Gastroesophageal sphincter (tissue), 4 donors: Measurements from ENCODE around the gene HS6ST3. TPM values are rescaled to one million over a fixed set of nuclear protein-coding genes. Genes with fewer than 3 reads are reported as not detected.

Experiments
- ATAC-seq: fragments of 150-250 bp; one replicate; pipeline ENCODE4 v1.9.1; 2016; ENCODE audit warnings: mild to moderate bottlenecking, moderate library complexity
- H3K27ac ChIP-seq, 4 donors: fragments of 200-600 bp; sonication (generic) in 3 of 4; 1 replicate in 3 of 4; 2 replicates in 1 of 4; pipeline ENCODE4 v1.5.1; 2016 to 2019
- H3K27me3 ChIP-seq: fragments of 200-600 bp; sonication (generic); one replicate; pipeline ENCODE4 v1.5.1; 2019
- H3K36me3 ChIP-seq, 2 donors: fragments of 200-600 bp; sonication (generic); one replicate each; pipeline ENCODE4 v1.5.1; 2019; ENCODE audit warnings: control low read depth in 1 of 2
- H3K4me1 ChIP-seq, 3 donors: fragments of 200-600 bp; sonication (generic); 1 replicate in 2 of 3; 2 replicates in 1 of 3; pipeline ENCODE4 v1.5.1; 2016 to 2019; ENCODE audit warnings: control low read depth in 2 of 3
- H3K4me3 ChIP-seq, 2 donors: fragments of 200-600 bp; sonication (generic); one replicate each; pipeline ENCODE4 v1.5.1; 2019; ENCODE audit warnings: mild to moderate bottlenecking in 1 of 2, moderate library complexity in 1 of 2
- H3K9me3 ChIP-seq, 3 donors: fragments of 200-600 bp; sonication (generic); one replicate each; pipeline ENCODE4 v1.5.1; 2017 to 2019; ENCODE audit warnings: control low read depth in 2 of 3
- CTCF ChIP-seq, 4 experiments: fragments of 200-600 bp in 2 of 4; fragments of 450-650 bp in 2 of 4; sonication (generic) in 1 of 4; IDR thresholded peaks; one replicate each; pipeline ENCODE4 v1.5.1; 2017 to 2019; ENCODE audit warnings: antibody characterized with exemption in 4 of 4, mild to moderate bottlenecking in 2 of 4, moderate library complexity in 2 of 4
- EP300 ChIP-seq: sonication (generic); formaldehyde crosslinking; IDR thresholded peaks from one replicate; pipeline ENCODE4 v1.6.1; 2017; ENCODE audit warnings: antibody characterized with exemption, mild to moderate bottlenecking
- POLR2A ChIP-seq, 2 donors: fragments of 450-650 bp; IDR thresholded peaks; one replicate each; pipeline ENCODE4 v1.6.1; 2017; ENCODE audit warnings: antibody characterized with exemption in 2 of 2, mild to moderate bottlenecking in 2 of 2, moderate library complexity in 1 of 2
- POLR2AphosphoS5 ChIP-seq: sonication (generic); formaldehyde crosslinking; IDR thresholded peaks from one replicate; pipeline ENCODE4 v1.6.1; 2017; ENCODE audit warnings: antibody characterized with exemption
- WGBS, 2 donors: methylation state at CpG; one replicate each; pipeline ENCODE4 v1.1.5; 2018; ENCODE audit warnings: low coverage in 1 of 2; 5-methylcytosine and 5-hydroxymethylcytosine counted together
- total RNA-seq, 4 donors: library from RNA; depleted of rRNA; stranded (reverse); fragments of >200 nt; gene quantifications; one replicate each; pipeline ENCODE4 v1.1.0, GENCODE V29; 2016

The HS6ST3 gene
- total RNA-seq, 4 donors from 2014 or later: 3.4 to 13.2 (median 5.2) TPM

GRCh38 chr13:96539791-96540190 lies 449.9 kb downstream of the HS6ST3 start:
- no peaks in the 10 kb centered on the region for H3K27me3 ChIP-seq
- H3K4me1 ChIP-seq: no peaks in the 10 kb centered on the region
- WGBS, 2 donors: 70 to 81% methylated on average over 2 of the region's 2 CpGs
- H3K36me3 ChIP-seq: no peaks in the 10 kb centered on the region
- no peak overlapping the region for H3K4me3 ChIP-seq
- H3K27ac ChIP-seq: no peak overlapping the region
- H3K9me3 ChIP-seq: no peaks in the 10 kb centered on the region
- no peak for ATAC-seq
- TF ChIP-seq POLR2A (IDR thresholded peaks at IDR 0.05) (no peak), EP300 (no peak), CTCF (IDR thresholded peaks at IDR 0.05) (no peak), POLR2AphosphoS5 (no peak)

- WGBS, 2 donors: 29 to 34% methylated on average over 2 to 3 of the region's 3 CpGs
- Histone ChIP-seq H3K4me1 (no peaks in the 10 kb centered on the region), H3K27me3 (no peaks in the 10 kb centered on the region), H3K9me3 (no peaks in the 10 kb centered on the region), H3K36me3 (no peaks in the 10 kb centered on the region), H3K4me3 (no peak overlapping the region), H3K27ac (no peak overlapping the region)
- ATAC-seq: no peak
- TF ChIP-seq POLR2AphosphoS5: no peak
- no peak for TF ChIP-seq CTCF (IDR thresholded peaks at IDR 0.05)
- no peak for TF ChIP-seq EP300
- no peak for TF ChIP-seq POLR2A (IDR thresholded peaks at IDR 0.05)
Measured at GRCh38 chr13:96540670-96541069, 450.8 kb downstream of the HS6ST3 start.

GRCh38 chr13:96542986-96543385 lies 453.1 kb downstream of the HS6ST3 start:
- H3K27me3 ChIP-seq: no peaks in the 10 kb centered on the region
- H3K36me3 ChIP-seq: no peaks in the 10 kb centered on the region
- H3K4me1 ChIP-seq: no peaks in the 10 kb centered on the region
- no peak overlapping the region for H3K4me3 ChIP-seq
- TF ChIP-seq EP300 (no peak), POLR2AphosphoS5 (no peak), POLR2A (IDR thresholded peaks at IDR 0.05) (no peak), CTCF (IDR thresholded peaks at IDR 0.05) (no peak)
- H3K27ac ChIP-seq: no peak overlapping the region
- 44 to 71% methylated on average over 1 to 2 of the region's 2 CpGs for WGBS, 2 donors
- H3K9me3 ChIP-seq: no peaks in the 10 kb centered on the region
- ATAC-seq: no peak

DNA sequence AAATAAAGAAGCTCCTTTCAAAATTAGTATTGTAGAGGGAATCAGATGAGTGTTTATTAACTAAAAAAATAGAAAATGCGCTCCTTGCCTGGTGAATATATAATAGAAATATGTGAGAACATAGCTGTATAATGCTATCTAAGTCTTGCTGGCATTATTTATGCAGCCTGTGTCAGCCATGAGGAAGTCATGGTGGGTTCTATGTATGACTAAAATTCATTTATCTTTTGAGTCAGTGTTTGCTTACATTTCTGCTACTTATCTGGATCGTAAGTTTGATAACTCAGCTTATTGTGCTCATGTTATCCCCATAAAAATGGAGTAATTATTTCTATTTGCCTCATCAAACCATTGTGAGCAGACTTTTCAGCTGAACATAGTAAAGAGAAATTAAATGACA lies 455.1 kb downstream of the HS6ST3 start:
- H3K9me3 ChIP-seq: no peaks in the 10 kb centered on the region
- TF ChIP-seq EP300 (no peak), CTCF (IDR thresholded peaks at IDR 0.05) (no peak), POLR2AphosphoS5 (no peak), POLR2A (IDR thresholded peaks at IDR 0.05) (no peak)
- ATAC-seq: no peak
- no peaks in the 10 kb centered on the region for H3K27me3 ChIP-seq
- WGBS, 2 donors: 66 to 67% methylated on average over 2 of the region's 2 CpGs
- no peaks in the 10 kb centered on the region for H3K4me1 ChIP-seq
- H3K36me3 ChIP-seq: no peaks in the 10 kb centered on the region
- no peak overlapping the region for H3K27ac ChIP-seq
- no peak overlapping the region for H3K4me3 ChIP-seq

DNA sequence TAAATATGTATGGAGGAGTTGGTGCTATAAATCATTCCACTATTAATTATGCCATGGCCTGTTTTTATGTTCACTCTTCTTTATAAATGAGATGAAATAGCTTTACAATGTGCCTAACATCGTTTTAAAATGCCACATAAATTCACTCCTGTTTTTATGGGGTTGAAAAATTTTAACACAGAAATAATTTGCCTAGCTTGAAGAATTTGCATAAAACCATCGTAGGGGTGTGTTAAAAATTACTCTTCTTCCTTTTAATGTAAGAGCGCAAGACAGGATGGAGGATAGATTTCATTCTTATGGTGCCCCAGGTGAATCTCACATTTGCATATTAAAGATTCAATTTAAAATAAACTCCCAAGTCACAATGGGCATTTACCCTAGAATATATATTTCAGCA lies 456.6 kb downstream of the HS6ST3 start:
- H3K27me3 ChIP-seq: no peaks in the 10 kb centered on the region
- no peaks in the 10 kb centered on the region for H3K36me3 ChIP-seq
- no peak overlapping the region for H3K4me3 ChIP-seq
- no peak for TF ChIP-seq CTCF (IDR thresholded peaks at IDR 0.05)
- TF ChIP-seq POLR2AphosphoS5: no peak
- TF ChIP-seq EP300: no peak
- TF ChIP-seq POLR2A (IDR thresholded peaks at IDR 0.05): no peak
- no peak overlapping the region for H3K27ac ChIP-seq
- no peak for ATAC-seq
- no peaks in the 10 kb centered on the region for H3K4me1 ChIP-seq
- H3K9me3 ChIP-seq: no peaks in the 10 kb centered on the region
- 78 to 84% methylated on average over 3 of the region's 3 CpGs for WGBS, 2 donors
